ENCODE results near the gene TCP11L2.
"Not testable (repeated sequence)": the region's sequence is repeated elsewhere in the genome, so short reads cannot be mapped to it uniquely, and the experiment has no call there.

The TCP11L2 gene

DNA sequence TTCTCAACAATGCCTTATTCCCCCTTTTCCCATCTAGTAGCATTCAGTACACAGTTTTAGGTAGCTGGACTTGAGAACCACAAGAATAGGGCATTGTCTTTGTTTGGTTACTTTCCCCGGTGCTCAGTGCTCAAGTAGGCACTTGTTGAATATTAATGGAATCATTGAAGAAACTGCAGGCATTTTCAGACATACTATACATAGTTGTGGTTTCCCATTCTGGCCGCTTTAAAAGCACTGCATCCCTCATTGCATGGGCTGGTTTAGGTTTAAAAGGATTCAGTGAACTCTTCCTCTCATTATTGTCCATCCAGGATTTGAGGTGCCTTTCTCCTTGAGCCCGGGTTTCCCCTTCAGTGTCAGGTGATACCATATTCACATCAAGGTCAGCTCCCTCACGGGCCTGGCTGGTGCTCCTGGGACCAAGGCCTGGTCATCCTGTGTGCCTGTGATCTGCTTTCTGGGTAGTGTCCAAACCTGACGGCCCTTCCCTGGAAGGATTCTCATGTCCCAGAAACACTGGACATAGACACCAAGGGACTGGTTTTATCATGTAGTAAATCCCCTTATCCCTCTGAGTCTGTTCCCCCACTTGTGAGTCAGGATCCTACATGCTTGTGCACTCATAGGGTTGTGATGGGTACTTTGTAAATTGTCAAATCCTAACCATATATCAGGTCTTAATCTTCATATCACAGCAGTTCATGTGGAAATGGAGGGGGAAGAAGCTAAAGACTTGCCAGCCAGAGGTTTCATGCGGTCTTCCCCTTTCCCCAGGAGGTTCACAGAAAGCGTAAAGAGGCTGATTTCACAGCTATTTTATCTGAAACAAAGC is 7.4 kb downstream of the TCP11L2 start:
- no peak for DNase-seq (ENCODE audit: low read depth)
- no peak overlapping the region for H3K4me3 ChIP-seq (ENCODE audit: control insufficient read depth, low read depth, low read length)
- TF ChIP-seq, protein P1, sequence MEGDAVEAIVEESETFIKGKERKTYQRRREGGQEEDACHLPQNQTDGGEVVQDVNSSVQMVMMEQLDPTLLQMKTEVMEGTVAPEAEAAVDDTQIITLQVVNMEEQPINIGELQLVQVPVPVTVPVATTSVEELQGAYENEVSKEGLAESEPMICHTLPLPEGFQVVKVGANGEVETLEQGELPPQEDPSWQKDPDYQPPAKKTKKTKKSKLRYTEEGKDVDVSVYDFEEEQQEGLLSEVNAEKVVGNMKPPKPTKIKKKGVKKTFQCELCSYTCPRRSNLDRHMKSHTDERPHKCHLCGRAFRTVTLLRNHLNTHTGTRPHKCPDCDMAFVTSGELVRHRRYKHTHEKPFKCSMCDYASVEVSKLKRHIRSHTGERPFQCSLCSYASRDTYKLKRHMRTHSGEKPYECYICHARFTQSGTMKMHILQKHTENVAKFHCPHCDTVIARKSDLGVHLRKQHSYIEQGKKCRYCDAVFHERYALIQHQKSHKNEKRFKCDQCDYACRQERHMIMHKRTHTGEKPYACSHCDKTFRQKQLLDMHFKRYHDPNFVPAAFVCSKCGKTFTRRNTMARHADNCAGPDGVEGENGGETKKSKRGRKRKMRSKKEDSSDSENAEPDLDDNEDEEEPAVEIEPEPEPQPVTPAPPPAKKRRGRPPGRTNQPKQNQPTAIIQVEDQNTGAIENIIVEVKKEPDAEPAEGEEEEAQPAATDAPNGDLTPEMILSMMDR (conservative IDR thresholded peaks at IDR 0.05; ENCODE audit: control insufficient read depth, insufficient read depth, low read depth, low read length): no peak

DNA sequence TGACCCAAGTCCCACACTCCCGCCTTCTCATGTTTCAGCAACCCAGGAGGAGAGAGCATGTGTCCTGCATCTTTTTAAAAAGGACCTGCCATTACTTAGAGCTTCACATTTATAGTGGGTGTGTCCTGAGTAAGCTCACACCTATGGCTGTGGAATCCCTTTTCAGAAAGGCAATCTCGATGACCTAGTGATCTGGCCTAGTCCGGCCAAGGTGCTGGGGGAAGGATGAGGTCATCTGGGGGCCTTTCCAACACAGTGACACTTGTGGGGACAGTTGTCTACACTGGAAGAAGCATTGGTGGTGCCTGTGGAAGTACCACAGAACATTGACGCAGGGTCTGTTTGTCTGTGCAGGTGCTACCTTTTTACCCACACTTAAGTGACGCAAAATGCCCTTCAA is 8.2 kb downstream of the TCP11L2 start:
- TF ChIP-seq, protein P1 (conservative IDR thresholded peaks at IDR 0.05; ENCODE audit: control insufficient read depth, insufficient read depth, low read depth, low read length): no peak
- no peak for DNase-seq (ENCODE audit: low read depth)
- H3K4me3 ChIP-seq (ENCODE audit: control insufficient read depth, low read depth, low read length): no peak overlapping the region

DNA sequence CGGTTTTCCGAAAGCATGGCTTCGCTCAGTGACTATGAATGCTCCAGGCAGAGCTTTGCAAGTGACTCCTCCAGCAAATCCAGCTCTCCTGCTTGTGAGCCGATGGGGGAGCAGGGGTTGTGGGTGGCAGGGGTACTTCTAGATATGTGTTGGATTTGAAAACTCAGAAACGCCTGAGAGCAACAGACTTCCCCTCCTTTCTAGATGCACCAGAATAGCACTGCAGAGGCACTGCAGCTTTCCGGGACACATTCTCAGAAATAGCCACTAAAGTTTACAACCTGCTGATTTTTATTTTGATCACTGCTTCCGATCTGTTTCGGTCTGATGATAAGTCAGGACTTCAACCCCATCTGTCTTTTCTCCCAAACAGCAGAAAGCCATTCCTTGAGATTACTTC is 8.6 kb downstream of the TCP11L2 start:
- H3K4me3 ChIP-seq (ENCODE audit: control insufficient read depth, low read depth, low read length): no peak overlapping the region
- TF ChIP-seq, protein P1 (conservative IDR thresholded peaks at IDR 0.05; ENCODE audit: control insufficient read depth, insufficient read depth, low read depth, low read length): no peak
- no peak for DNase-seq (ENCODE audit: low read depth)

DNA sequence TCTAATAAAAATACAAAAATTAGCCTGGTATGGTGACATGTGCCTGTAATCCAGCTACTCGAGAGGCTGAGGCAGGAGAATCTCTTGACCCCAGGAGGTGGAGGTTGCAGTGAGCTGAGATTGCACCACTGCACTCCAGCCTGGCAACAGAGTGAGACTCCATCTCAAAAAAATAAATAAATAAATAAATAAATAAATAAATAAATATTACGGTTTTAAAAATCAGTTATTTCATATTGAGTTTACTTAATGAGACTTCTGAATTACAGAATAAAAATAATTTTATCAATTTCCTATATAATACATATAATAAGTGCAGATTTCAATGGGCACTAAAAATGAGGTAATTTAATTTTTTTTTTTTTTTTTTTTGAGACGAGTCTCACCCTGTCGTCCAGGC is 10.9 kb downstream of the TCP11L2 start:
- DNase-seq (ENCODE audit: low read depth); H3K4me3 ChIP-seq (ENCODE audit: control insufficient read depth, low read depth, low read length): not testable (repeated sequence)

DNA sequence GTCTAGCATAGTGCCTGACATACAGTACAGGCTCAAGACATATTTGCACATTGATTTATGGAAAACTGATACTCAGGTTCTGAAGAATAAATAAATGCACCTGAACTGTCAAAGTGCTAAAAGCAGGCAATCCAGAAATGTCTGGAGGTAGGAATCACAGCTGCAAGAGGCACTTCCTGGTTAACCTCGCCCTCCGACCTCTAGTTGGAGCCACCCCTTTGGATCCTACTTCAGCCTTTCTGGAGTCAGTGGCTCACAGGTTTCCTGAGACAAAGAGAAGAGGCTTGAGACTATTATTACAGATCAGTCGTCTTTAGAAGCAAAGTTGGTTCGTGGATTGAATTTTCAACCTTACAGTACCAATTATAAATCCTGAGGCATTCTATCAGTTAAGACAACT is 13.0 kb downstream of the TCP11L2 start:
- no peak overlapping the region for H3K4me3 ChIP-seq (ENCODE audit: control insufficient read depth, low read depth, low read length)
- DNase-seq (ENCODE audit: low read depth): no peak
- TF ChIP-seq, protein P1 (conservative IDR thresholded peaks at IDR 0.05; ENCODE audit: control insufficient read depth, insufficient read depth, low read depth, low read length): no peak

DNA sequence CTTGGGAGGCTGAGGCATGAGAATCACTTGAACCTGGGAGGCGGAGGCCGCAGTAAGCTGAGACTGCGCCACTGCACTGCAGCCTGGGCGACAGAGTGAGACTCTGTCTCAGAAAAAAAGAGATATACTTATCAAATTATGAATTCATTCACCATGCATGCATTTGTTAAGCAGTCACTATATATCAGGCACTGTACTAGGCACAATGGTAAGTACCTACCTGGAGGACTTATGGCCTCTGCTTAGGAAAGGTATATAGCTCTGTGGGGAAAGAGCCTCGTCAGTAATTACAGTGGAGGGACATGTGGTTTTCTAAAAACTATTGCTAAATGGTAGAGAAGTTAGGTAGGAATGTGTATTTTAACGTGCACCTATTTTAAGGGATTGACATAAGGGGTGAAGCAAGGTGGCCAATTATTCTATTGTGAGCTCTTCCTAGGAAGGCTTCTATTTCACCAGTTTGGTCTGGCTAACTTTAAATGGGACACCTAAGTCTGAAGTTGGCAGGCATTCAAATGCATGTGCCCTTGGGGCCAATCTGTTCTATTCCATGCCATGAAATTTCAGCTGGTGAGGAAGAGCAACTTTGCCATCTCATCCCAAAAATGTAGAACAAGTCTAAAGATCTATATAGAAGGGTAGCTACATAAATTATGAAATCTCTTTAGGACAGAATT is 15.0 kb downstream of the TCP11L2 start:
- no peak overlapping the region for H3K4me3 ChIP-seq (ENCODE audit: control insufficient read depth, low read depth, low read length)
- TF ChIP-seq, protein P1 (conservative IDR thresholded peaks at IDR 0.05; ENCODE audit: control insufficient read depth, insufficient read depth, low read depth, low read length): no peak
- no peak for DNase-seq (ENCODE audit: low read depth)

DNA sequence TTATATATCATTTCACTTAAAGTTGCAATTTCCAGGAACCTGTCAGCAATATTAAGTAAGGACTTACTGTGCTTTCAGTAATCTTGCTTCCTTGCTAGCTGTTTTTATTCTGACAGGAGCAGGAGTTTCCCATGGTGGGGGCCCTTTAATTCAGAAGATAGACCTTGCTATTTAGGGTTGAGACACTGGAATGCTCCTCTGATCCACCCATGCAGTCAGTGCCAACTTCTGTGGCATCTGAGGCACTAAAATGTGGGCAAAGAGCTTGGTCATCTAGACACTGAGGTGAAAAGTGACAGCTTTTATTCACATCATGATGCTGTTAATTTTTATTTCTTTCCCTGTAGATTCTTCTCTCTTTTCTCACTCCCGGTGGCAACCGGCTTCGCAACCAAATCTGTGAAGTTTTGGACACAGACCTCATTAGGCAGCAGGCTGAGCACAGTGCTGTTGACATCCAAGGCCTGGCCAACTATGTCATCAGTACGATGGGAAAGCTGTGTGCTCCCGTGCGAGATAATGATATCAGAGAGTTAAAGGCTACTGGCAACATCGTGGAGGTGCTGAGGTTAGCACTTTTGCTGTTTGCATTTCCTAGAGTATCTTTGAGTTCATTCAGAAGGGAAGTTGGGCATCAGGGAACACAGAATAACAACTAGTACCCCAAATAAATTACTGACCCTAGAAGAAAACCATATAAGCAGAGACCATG is 18.8 kb downstream of the TCP11L2 start:
- no peak for DNase-seq (ENCODE audit: low read depth)
- no peak overlapping the region for H3K4me3 ChIP-seq (ENCODE audit: control insufficient read depth, low read depth, low read length)
- TF ChIP-seq, protein P1 (conservative IDR thresholded peaks at IDR 0.05; ENCODE audit: control insufficient read depth, insufficient read depth, low read depth, low read length): no peak
